ENCODE results near the gene PKDCC.

GRCh38 chr2:42053791-42054701 lies 6.2 kb downstream of the PKDCC start:
- TF ChIP-seq POLR2AphosphoS5 (IDR thresholded peaks at IDR 0.05; ENCODE audit: low read depth, low read length) (no peak), TAF1 (IDR thresholded peaks at IDR 0.05; ENCODE audit: low read depth, low read length) (no peak), SPI1 (IDR thresholded peaks at IDR 0.05; ENCODE audit: low read depth, low read length) (no peak)
